Choroid plexus epithelial cell (primary cell): ENCODE measurements around the gene CIBAR2.

Experiments used
- DNase-seq: peaks from one replicate; pipeline ENCODE4 v3.0.0-alpha.2; 2010; ENCODE audit warnings: low read depth
- H3K4me3 ChIP-seq: 2 replicates; pipeline ENCODE4 v1.5.1; 2011; ENCODE audit warnings: low read depth, mild to moderate bottlenecking, control low read depth, low read length, moderate library complexity
- TF ChIP-seq, protein P1 (sequence below): conservative IDR thresholded peaks from 2 replicates; pipeline ENCODE4 v1.5.1; 2011; ENCODE audit warnings: low read depth, mild to moderate bottlenecking, control low read depth, inconsistent platforms, low read length, moderate library complexity

CIBAR2 gene

DNA sequence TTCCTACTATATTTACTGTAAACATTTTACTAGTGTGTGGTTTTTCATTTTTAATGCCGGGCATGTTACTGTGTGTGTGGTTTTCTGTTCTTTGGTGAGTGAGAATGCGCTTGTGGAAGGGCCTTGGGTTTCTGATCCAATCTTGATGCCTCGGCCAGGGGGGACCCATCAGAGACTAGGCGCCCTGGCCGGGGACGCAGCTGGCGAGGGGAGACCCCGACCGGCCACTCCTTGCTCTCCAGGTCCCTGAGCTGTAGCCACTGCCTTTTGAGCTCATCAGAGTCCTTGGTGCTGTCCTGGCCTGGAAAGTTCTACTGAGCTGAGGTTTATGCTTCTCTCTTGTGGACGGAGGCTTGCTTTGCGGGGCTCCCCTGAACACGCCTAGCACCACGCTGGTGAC lies 47.2 kb downstream of the CIBAR2 start:
- TF ChIP-seq, protein P1, sequence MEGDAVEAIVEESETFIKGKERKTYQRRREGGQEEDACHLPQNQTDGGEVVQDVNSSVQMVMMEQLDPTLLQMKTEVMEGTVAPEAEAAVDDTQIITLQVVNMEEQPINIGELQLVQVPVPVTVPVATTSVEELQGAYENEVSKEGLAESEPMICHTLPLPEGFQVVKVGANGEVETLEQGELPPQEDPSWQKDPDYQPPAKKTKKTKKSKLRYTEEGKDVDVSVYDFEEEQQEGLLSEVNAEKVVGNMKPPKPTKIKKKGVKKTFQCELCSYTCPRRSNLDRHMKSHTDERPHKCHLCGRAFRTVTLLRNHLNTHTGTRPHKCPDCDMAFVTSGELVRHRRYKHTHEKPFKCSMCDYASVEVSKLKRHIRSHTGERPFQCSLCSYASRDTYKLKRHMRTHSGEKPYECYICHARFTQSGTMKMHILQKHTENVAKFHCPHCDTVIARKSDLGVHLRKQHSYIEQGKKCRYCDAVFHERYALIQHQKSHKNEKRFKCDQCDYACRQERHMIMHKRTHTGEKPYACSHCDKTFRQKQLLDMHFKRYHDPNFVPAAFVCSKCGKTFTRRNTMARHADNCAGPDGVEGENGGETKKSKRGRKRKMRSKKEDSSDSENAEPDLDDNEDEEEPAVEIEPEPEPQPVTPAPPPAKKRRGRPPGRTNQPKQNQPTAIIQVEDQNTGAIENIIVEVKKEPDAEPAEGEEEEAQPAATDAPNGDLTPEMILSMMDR: no peak
- no peak for DNase-seq
- H3K4me3 ChIP-seq: no peak overlapping the region

DNA sequence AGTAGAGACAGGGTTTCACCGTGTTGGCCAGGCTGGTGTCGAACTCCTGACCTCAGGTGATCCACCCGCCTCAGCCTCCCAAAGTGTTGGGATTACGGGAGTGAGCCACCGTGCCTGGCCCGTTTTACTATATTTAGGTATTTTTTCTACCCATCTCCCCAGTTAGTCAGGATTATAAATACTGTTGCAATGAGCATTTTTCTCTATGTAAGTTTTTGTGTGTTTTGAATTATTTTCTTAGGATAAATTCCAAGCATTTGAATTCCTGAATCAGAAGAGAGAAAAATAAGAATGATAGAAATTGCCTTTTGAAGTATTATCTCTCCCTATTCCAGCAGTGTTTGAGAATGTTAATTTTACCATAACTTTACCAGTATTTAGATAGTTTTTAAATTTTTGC lies 48.1 kb downstream of the CIBAR2 start:
- no peak overlapping the region for H3K4me3 ChIP-seq
- TF ChIP-seq, protein P1: no peak
- no peak for DNase-seq

DNA sequence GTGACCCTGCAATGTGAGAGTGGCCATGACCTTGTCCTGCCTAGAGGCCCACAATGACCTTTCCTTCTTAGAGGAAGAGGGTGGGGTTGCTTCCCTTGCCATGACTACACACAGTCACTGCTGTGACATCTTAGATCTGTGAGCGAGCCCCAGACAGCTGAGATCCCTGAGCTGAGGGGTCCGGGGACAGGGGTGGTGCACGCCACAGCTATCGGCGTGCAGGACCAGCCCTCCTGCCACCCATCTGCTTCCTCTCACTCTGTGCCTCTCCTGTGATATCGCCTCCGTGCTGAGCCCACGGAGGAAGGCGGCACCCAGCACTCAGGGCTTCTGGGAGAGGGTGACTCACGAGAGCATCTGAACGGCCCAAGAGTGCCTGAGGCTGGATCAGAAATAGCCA lies 49.4 kb downstream of the CIBAR2 start:
- no peak for DNase-seq
- no peak overlapping the region for H3K4me3 ChIP-seq
- TF ChIP-seq, protein P1: no peak

DNA sequence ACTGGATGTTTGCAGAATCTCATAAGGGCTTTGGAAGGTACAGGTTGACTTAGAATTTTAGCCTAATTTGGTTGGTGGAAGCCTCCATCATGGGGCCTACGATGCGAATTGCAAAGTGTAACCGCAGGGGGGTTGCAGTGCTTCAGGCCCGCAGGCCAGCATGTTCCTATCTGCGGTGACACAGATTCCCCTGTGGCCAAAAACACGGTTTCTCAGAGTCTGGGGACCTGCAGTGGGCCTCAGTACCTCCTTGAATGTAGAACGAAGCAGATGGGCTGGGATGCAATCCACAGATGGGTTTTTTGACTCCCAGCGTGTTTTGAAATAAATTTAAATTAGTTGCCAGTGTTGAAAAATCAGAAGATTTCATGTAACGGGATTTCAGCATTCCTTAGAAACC lies 49.9 kb downstream of the CIBAR2 start:
- H3K4me3 ChIP-seq: no peak overlapping the region
- DNase-seq: no peak
- TF ChIP-seq, protein P1: no peak

DNA sequence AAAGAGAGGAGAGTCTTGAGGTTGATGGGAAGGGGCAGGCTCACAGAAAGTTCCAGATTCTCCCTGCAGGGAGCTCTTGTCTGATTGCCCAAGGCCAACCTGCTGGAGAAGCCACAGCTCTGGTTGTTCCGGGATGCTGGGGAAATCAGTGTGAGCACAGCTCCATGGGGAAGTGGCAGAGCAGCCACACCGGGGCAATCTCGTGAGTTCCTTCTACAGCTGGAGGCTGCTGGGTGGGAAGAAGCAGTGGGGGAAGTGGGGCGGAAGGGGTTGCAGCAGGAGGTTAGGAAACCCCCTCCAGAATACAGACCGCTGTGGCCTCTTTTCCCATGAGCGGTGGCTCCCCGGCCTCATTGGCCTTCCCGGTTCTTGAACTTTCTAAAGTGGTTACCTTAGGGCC lies 50.7 kb downstream of the CIBAR2 start:
- no peak overlapping the region for H3K4me3 ChIP-seq
- TF ChIP-seq, protein P1: no peak
- no peak for DNase-seq

DNA sequence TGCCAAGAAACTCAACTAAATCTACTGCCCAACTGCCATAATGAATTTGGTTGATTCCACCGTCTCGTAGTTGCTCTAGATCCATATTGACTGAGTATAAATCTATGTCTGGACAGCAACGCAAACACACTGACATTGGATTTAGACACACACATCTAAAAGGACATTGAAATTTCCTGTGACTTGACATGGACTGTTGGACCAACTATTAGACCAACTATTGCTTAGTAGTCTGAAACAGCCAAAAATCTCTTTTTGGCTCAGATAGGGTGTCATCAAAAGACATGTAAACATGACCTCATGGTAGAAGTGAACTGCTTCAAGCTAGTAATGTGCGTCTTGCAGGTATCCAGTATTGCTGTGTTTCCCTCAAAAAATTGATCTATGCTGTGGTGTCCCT lies 53.4 kb downstream of the CIBAR2 start:
- TF ChIP-seq, protein P1: no peak
- H3K4me3 ChIP-seq: no peak overlapping the region
- no peak for DNase-seq

DNA sequence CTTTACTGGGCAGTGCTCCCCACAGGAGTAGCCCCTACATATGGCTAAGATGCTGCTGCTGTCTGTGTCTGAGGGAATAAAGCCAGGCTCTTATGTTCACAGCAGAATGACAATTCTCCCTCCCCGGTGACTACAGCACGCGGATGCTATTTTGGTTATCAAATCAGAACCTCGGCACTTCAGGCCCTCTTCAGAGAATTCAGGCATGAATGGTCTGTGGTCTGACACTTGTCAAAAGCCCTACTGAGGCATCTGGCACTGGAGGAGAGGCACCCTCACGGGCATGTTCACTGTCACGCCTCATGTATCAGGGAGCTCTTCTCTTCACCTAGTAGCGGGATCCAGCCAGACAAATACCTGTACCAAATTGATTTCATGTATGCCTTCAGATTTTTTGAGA lies 54.3 kb downstream of the CIBAR2 start:
- no peak overlapping the region for H3K4me3 ChIP-seq
- no peak for DNase-seq

More for the DNA sequence above, 54.3 kb downstream of the CIBAR2 start:
- TF ChIP-seq, protein P1: no peak
